HL-60/S4 treated with phorbol 12-myristate 13-acetate at 8.2 ng/mL for 4 days and 3 days (cell line): ENCODE results near the gene ELOVL6.
"Not testable (repeated sequence)": the region's sequence is repeated elsewhere in the genome, so short reads cannot be mapped to it uniquely, and the experiment has no call there.

Experiments
- in situ Hi-C: fragments of 300-500 bp; cut with MboI; formaldehyde crosslinking; loops from 2 replicates; pipeline ENCODE4 v1.15.0; 2022; ENCODE audit warnings: low sequenced_read_pairs

Gene ELOVL6

DNA sequence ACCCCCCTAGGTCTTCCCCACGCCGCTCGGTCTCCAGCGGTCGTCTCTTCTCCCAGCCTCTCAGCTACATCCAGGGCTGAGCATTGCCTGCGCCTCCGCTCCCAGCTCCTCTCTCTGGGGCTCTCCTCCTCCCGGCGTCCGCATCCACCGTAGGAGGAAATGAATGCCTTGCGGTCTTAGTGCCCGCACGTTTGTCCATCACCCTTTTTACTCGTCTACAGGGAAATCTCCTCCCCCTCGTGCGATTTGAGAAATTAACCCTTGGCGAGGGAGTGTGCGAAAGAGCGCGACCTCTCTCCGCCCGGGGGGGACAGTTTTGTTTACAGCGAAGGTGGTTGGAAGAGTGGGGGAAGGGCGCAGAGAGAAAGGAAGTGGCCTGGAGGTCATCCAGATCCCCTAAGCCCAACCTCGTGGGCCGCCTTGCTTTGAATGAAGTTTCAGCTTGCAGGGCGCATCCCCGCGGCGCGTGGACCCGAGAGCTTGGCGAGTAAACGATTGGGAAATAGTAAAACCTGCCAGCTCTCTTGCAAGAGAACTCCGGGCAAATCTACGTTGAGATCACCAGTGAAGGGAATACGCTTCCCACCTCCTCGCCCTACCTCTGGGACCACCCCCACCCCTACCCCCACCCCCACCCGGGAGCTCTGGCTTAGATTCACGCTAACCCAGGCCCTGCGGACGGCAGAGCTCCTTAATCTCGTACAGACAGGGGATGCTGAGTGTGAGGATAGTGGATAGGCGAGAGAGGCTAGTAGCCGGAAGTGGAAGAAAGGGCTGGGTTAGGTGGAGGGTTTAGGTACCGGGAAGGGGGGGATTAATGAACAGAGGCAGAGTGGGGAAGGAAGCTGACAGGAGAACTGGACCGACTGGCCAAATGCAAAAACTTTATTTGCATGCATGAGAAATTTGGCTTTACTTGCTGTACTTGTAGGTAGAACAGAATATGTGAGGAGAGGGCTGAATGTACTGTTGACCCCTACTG, at the start of gene ELOVL6:
Gene ELOVL6 (minus strand): TSS at position 181 of the 982 bp plus-strand sequence. CDS start 280 bp downstream, outside the sequence.
- in situ Hi-C loops = no loop called here

DNA sequence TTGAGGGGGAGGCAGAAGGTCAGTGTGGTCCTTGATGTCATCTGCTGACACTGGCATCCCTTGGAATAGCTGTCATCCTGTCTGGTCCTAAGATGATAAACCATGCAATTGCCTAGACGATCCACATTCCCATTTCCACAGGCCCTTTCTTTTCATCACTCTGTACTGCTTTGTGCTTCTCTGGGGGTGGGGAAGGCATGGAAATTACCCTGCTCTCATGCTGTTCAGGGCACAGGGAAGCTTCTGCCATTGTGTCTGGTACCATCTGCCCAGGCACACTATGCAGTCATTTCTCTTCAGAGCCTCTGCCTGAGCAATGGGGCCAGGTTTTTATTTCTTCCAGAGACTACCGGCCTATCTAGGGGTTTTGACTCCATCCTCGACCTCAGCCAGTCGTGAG, 49.7 kb upstream of the ELOVL6 start:
- in situ Hi-C loops = no loop called here

GRCh38 chr4:110247591-110247990, 49.2 kb upstream of the ELOVL6 start:
- in situ Hi-C loops = no loop called here

DNA sequence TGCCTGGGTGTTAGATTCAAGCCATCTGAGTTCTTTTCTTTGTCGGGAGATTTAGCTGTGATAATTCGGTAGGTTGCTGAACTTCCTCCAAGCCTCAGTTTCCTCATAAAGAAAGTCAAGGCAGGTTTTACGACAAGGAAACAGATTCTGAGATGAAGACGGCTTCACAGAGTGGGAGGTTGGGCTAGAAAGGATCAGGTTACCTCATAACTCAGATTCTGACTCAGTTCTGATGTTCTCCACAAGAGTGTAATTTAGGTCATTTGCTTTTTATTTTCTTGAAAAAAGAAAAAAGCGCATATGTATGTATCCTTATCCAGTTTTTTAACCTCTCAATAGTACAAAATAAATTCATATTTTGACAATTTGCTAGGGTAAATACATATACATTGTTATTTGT, 47.2 kb upstream of the ELOVL6 start:
- in situ Hi-C loops = no loop called here

- in situ Hi-C loops = no loop called here
These were observed 37.9 kb upstream of the ELOVL6 start for GRCh38 chr4:110236324-110236723.

DNA sequence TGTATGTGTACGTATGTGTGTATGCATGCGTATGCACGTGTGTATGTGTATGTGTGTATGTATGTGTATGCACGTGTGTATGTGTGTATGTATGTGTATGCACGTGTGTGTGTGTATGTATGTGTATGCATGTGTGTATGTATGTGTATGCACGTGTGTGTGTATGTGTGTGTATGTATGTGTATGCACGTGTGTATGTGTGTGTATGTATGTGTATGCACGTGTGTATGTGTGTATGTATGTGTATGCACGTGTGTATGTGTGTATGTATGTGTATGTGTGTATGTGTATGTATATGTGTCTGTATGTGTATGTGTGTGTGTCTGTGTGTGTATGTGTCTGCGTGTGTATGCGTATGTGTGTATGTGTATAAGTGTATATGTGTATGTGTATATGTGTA, 35.2 kb upstream of the ELOVL6 start:
- in situ Hi-C loops = not testable (repeated sequence)

GRCh38 chr4:110231869-110232268, 33.5 kb upstream of the ELOVL6 start:
- in situ Hi-C loops = no loop called here

DNA sequence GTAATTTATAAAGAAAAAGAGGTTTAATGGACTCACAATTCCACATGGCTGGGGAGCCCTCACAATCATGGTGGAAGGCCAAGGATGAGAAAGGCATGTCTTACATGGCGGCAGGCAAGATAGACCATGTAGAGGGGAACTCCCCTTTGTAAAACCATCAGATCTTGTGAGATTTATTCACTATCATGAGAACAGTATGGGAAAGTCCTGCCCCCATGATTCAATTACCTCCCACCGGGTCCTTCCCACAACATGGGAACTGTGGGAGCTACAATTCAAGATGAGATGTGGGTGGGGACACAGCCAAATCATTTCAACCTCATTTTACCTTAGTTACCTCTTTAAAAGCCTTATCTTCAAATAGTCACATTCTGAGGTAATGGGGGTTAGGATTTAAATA, 30.9 kb upstream of the ELOVL6 start:
- in situ Hi-C loops = no loop called here

- in situ Hi-C loops = no loop called here
These were observed 26.4 kb upstream of the ELOVL6 start for GRCh38 chr4:110224812-110225211.

GRCh38 chr4:110224142-110224541, 25.7 kb upstream of the ELOVL6 start:
- in situ Hi-C loops = no loop called here

DNA sequence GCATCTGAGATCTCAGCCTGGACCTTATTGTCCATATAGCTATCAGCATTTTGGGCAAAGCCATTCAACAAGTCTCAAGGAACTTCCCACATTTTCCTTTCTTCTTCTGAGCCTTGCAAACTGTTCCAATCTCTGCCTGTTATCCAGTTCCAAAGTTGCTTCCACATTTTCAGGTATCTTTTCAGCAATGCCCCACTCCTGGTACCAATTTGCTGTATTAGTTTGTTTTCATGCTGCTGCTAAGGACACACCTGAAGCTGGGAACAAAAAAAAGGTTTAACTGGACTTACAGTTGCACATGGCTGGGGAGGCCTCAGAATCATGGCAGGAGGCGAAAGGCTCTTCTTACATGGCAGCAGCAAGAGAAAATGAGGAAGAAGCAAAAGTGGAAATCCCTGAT, 20.5 kb upstream of the ELOVL6 start:
- in situ Hi-C loops = not testable (repeated sequence)

DNA sequence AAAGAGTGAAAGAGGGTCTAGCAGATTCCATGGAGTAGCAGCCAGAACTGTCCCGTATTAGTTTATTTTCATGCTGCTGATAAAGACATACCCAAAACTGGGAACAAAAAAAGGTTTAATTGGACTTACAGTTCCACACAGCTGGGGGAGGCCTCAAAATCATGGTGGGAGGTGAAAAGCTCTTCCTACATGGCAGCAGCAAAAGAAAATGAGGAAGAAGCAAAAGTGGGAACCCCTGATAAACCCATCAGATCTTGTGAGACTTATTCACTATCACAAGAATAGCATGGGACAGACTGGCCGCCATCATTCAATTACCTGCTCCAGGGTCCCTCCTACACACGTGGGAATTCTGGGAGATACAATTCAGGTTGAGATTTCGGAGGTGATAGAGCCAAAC, 18.8 kb upstream of the ELOVL6 start:
- in situ Hi-C loops = not testable (repeated sequence)

DNA sequence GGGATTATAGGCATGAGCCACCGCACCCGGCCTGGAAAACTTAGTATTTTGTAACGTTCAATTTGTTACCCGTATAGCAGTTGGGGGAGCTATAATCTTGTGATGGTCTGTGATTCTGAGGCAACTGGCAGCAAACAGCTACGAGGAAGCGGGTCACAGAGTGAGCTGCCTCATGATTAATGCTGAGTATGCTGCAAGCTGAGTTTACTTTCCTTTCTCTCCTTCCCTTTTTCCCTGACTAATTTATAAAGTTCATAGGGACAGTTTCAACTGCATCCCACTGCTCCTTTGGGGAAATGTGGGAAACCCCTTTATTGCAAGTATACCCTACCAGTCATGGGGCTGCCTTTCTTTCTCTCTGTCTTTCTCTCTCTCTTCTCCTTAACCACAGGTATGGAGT, 17.7 kb upstream of the ELOVL6 start:
- in situ Hi-C loops = no loop called here

- in situ Hi-C loops = no loop called here
These were observed 13.3 kb upstream of the ELOVL6 start for GRCh38 chr4:110211770-110212061.

DNA sequence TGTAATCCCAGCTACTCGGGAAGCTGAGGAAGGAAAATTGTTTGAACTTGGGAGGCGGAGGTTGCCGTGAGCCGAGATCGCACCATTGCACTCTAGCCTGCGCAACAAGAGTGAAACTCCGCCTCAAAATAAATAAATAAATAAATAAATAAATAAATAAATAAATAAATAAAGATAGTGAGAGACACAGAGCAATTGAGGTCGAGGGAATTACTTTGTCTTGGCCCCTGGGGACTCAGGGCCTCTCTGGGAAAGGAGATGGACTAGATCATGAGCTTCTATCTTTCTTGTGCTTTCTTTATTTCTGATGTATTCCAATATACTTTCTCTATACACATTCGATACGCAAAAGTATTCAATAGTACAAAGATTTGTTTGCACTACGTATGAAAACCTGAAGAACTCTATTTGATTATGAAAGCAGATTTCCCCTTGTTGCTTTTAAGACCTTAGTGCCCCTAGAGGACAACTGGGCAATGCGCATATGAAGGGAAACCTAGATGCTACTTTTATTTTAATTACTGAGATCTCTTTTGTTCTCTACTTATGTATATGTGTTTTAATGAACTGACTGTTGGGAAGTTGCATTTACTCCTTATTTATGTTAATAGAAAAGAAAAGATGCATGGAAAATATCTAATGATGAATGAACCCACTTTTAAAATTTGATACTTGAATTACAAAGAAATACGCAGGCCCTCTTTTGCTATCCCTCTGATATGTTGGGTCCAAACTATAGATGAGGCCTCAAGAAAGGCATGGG, 12.8 kb upstream of the ELOVL6 start:
- in situ Hi-C loops = no loop called here

DNA sequence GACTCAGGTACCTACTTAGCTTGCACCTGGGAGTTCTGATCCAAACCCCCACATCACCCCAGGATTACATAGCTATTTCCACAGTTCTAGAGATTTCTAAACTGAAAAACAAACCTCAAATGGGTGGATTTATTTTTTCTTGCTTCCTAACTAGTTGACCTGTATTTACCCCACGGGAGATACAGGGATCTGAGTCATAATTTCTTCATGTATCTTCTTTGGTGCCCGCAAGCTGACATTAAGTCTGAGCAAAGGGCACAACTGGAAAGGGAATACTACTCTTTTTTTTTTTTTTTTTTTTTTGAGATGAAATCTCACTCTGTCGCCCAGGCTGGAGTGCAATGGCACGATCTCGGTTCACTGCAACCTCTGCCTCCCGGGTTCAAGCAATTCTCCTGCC, 10.0 kb upstream of the ELOVL6 start:
- in situ Hi-C loops = no loop called here

DNA sequence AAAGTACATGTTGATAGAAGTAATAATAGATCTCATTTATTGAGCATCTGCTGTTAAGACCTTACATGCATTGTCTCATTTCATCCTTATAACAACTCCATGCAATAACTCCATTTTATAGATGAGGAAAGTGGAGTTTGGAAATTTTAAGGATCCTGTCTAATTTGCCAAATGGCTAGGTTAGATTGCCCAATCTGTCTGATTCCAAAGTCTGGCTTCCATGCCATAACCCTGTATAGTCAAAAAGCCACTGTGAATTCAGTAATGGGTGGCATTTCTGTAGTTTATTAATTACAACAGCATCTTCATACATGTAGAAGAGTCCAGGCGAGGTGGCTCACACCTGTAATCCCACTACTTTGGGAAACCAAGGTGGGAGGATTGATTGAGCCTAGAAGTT, 8.8 kb upstream of the ELOVL6 start:
- in situ Hi-C loops = no loop called here

DNA sequence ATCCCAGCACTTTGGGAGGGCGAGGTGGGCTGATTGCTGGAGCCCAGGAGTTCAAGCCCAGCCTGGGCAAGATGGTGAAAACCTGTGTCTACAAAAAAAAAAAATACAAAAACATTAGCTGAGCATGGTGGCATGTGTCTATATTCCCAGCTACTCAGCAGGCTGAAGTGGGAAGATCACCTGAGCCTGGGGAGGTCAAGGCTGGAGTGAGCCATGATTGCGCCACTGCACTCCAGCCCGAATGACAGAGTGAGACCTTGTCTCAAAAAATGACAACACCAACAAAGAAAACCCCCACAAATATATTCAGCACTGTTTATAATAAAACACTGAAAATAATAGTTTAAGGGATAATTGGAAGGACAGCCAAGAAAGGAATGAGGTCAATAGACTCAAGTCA, 3.6 kb upstream of the ELOVL6 start:
- in situ Hi-C loops = no loop called here

DNA sequence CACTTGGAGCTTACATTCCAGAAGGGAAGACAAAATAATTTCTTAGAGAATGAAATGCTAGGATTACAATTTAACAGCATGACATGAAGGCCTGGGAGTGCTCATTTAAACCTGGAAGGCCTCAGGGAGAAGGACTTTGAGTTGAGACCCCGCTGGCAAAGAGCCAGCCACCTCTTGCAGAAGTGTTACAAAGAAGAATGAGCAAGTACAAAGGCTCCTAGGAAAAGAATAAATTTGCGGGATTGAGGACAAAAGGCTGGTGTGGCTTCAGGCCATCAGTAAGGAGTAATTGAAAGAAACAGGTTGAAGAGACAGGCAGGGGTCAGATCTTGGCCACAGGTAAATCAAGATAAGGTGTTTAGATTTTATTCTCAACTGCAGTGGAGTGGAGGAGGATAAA, 3.1 kb upstream of the ELOVL6 start:
- in situ Hi-C loops = no loop called here

DNA sequence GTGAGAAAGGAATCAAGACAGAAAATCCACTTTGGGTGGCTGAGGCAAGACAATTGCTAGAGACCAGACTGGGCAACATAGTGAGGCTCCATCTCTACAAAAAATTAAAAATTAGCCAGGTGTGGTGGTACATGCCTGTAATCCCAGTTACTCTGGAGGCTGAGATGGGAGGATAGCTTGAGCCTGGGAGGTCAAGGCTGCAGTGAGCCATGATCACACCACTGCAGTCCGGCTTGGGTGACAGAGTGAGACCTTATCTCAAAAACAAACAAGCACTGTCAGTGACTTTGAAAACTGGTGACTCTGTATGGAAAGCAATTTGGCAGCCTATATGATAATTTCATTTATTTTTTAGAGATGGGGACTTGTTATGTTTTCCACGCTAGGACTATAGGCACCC, 2.3 kb upstream of the ELOVL6 start:
- in situ Hi-C loops = no loop called here

GRCh38 chr4:110198049-110198434, 373 bp downstream of the ELOVL6 start:
- in situ Hi-C loops = no loop called here

DNA sequence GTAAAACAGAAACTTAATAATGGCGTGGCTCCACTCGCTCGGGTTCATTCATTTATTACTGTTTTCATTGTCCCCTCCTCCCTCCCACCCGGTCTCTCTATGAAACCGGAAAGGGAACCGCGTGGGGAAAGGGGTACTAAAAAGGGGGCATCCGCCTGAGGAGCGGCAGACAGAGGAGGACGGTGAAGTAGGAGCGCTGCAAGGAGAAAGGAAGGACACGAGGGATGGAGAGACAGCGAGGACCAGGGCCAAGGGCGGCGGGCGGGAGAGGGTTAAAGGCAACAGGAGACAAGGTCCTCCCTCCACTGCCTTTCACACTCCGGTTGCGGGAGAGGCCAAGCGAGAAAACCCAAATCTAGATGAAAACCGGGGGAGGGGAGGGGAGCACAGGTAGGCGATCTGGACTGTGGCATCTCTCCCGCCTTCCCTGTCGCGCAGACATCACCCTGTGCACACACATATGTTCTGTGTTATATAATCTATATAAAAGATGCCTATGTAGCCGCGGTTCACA, 829 bp downstream of the ELOVL6 start:
- in situ Hi-C loops = no loop called here
